Measurements from ENCODE around the gene GPR158. TPM values are rescaled to one million over a fixed set of nuclear protein-coding genes. Genes with fewer than 3 reads are reported as not detected.

The GPR158 gene
- total and polyA plus RNA-seq, 9 of the 15 experiments (the other 6 are each of a cell fraction or from before 2014, with no cell fraction given), result 4.0 to 7.6 (median 5.0) TPM

- POLR2A ChIA-PET, result no interaction called here
- BruUV-seq (replicated peaks), result no TSS peak
- no peak overlapping the region for H3K9ac ChIP-seq (ENCODE audit: insufficient read depth in 1 of 2, low read depth in 2 of 2, low read length in 2 of 2)
- H3K36me3 ChIP-seq (ENCODE audit: control insufficient read depth, insufficient read depth, low read length), result no peaks in the 10 kb centered on the region
- H3K4me2 ChIP-seq (ENCODE audit: insufficient read depth, low read length), result no peak overlapping the region
- WGBS (ENCODE audit: insufficient coverage, low coverage, missing lambda C conversion rate), result 3% methylated on average over 2 of the region's 2 CpGs
- H3K4me1 ChIP-seq (replicated peaks in 1 of 2; ENCODE audit: control insufficient read depth in 2 of 2, insufficient read depth in 2 of 2, low read length in 2 of 2), result peaks cover 0 to 8% of the 10 kb centered on the region in 2 experiments; a peak in 2 of 5 replicates
- in situ Hi-C loops (cut with MboI), result no loop called here
- H3K4me3 ChIP-seq, result no peak overlapping the region
- ATAC-seq (no peak), DNase-seq (ENCODE audit: extremely low read depth in 1 of 4, low spot score in 3 of 4) (no peak), FAIRE-seq (no peak)
- CTCF ChIA-PET (ENCODE audit: low intra/inter-chr PET ratio), result no interaction called here
- intact Hi-C loops (cut with micrococcal nuclease), result loop anchor here (5.0 kb wide), 1 partner anchor 68 kb away; no protein-coding TSS in a partner anchor
- H2AFZ ChIP-seq (ENCODE audit: low read depth, low read length), result no peak overlapping the region
- no peaks in the 10 kb centered on the region for H3K9me3 ChIP-seq (replicated peaks; ENCODE audit: control insufficient read depth, insufficient read depth, low read depth, low read length)
- peaks cover 0 to 11% of the 10 kb centered on the region in 2 experiments; a peak in 3 of 5 replicates for H3K27me3 ChIP-seq (ENCODE audit: control insufficient read depth in 2 of 2, insufficient read depth in 2 of 2, low read length in 2 of 2)
- TF ChIP-seq IRF2 (CRISPR knock-in tag; IDR thresholded peaks at IDR 0.05) (no peak), STAG1 (CRISPR knock-in tag; IDR thresholded peaks at IDR 0.05; ENCODE audit: borderline replicate concordance) (no peak), NKRF (IDR thresholded peaks at IDR 0.05; ENCODE audit: borderline replicate concordance) (no peak), ZNF175 (CRISPR knock-in tag; IDR thresholded peaks at IDR 0.05; ENCODE audit: low read depth) (no peak), POLR2G (IDR thresholded peaks at IDR 0.05; ENCODE audit: low read depth, low read length) (no peak), ZBTB34 (CRISPR knock-in tag; IDR thresholded peaks at IDR 0.05) (no peak), ELK1 (CRISPR knock-in tag; IDR thresholded peaks at IDR 0.05) (no peak), SRSF7 (optimal IDR thresholded peaks at IDR 0.05; ENCODE audit: low read depth, low read length) (no peak), PKNOX1 (IDR thresholded peaks at IDR 0.05) (no peak), ATF7 (IDR thresholded peaks at IDR 0.05) (no peak)
- H3K27ac ChIP-seq (ENCODE audit: extremely low read depth, low read depth, low read length), result no peak overlapping the region
- H3K9me1 ChIP-seq (ENCODE audit: control insufficient read depth, insufficient read depth, low read length), result peaks cover 2% of the 10 kb centered on the region
- H3K79me2 ChIP-seq (ENCODE audit: control insufficient read depth, insufficient read depth, low read length), result no peaks in the 10 kb centered on the region
- no peaks in the 10 kb centered on the region; the same call in 1 of the 2 replicates for H4K20me1 ChIP-seq (replicated peaks; ENCODE audit: control insufficient read depth, insufficient read depth, low read length)
These were observed 6.0 kb downstream of the GPR158 start for GRCh38 chr10:25180801-25181200.
